Measurements from ENCODE around the gene DCT.
A peak's percentile ranks its signal among the peaks of the same experiment; 100 is the strongest.

DCT gene

DNA sequence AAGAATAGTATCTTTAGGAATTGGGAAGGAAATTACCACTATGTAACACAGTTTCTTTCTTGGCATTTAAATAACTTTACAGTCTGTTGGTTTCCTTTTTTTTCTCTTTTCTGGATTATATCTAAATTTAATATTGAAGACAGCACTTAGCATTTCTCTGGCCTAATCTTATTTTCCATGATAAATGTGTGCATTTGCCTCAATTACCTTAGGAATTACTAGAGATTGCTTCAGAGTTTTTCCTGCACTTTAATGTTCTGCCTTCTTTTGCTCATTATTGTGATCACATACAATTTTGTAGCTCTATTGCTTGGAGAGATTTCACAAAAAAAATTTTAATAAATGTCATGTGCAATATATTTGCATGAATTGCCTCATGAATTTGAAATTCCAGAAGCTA lies 25.1 kb downstream of the DCT start:
- DNase-seq (ENCODE audit: low spot score) = peak; percentile 86

DNA sequence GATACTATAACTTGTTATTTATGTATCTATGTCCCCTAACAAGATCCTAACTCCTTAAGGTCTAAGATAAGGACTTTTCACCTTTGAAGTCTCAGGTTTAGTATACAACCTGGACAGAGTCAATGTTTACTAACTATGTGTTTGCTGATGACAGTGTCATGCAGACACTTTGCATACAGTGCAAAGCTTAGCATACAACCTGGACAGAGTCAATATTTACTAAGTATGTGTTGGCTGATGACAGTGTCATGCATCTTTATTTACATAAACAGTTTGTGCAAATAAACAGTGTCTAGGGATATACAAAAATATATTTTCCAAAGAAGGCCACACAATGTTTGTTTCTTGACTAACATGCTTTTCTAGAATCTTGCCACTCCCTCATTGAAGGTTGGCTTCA lies 34.7 kb downstream of the DCT start:
- no peak for DNase-seq (ENCODE audit: low spot score)

DNA sequence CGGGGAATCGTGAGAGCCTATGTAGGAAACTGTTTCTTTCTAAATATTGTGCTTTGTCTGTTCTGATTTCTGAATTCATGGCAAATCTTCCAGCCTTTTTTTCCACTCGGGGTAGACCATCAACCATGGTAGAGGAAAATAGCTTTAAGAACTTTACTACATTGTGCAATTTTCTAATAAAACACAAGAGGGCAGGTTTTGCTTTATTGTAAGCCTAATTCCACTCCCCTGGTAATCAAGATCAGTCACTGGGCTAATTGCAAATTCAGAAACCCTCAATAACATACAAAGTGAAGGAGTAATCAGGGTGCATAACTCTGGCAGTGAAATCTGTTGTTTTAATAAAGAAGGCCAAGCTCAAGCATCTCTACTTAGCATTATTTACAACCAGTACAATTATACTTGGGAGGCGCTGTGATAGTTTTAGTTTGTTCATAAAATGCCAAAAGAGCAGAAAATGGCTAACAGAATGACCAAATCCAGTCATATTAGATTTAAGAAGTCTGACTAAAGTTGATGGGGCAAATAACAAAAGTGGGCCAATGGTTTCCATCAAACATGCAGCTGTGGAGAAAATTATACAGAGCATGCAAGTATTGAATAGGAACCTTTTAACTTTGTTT lies 43.8 kb downstream of the DCT start:
- peak; percentile 51 for DNase-seq (ENCODE audit: low spot score)

DNA sequence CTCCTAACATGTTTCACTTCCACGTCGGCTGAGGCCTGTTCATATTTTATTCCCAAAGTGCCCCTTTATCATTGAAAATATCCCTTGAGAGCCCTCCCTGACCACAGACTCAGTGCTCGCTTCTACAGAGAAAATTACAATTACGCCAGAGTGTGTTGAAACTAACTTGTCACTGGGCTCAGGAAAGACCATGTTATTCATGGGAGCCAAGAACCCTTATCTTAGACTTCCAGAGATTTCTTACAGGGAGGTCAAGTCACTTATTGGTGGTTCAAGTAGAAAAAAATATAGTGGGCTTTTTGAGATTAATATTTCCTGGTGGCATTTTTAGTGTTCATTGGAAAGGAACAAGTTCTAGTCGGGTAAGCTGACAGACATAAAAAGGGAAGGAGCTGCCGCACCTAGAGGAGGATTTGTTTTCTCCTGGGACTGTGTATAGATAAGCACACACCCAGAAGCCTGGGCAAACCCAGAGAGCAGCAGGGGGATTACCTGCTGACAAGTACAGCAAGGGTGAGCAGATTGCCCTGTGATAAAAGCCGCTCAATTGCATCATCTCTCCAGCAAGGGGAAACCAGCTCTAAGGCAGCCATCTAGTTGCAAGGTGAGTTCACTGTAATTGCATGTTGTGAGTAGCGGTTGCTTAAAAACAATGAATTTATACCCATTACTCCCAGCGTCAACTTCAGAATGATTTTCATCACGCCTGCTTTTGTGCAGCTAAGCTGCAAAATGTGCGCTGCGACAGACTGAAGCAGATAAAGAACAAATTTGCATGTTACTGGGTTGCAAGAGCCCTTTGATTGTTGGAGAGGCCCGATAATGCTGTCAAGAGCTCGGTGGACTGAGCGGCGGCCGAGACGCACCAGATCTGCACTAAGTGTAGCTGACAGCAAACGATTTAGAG lies 46.2 kb downstream of the DCT start:
- peak; percentile 79 for DNase-seq (ENCODE audit: low spot score)

DNA sequence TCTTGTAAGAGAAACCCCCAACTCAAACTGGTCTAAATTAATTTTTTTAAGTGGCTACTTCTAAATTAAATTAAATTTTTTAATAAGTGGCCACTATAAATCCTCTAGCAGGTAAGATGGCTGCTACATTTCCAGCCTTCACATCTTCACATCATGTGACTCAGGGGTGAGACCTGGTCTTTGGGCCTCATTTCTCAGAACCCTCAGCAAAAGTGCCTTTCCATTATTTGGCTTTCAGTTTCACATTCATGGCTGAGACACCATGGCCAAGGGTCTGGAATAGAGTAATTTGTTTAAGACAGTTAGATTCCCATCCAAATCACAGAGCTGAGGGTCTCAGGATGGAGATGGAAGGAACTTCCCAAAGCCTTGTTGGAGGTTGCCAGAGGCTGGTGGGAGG lies 47.5 kb downstream of the DCT start:
- no peak for DNase-seq (ENCODE audit: low spot score)

DNA sequence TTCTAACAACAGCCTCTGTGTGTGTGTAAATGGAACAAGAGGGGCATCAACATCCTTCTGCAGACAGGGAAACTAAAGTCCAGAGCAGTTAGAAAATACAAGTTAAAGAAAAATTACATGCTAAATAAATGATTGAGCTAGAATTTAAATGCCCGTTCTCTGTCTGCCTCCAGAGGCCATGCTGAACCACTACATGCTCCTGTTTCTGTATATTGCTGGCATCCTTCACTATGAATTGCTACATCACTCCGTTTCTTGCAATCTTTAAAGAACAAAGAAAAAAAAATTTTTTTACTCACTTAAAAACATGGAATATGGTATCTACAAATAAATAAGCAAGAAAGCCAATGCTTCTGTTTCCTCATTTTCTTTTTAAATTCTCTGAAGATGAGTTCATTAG lies 47.9 kb downstream of the DCT start:
- DNase-seq (ENCODE audit: low spot score) = no peak

DNA sequence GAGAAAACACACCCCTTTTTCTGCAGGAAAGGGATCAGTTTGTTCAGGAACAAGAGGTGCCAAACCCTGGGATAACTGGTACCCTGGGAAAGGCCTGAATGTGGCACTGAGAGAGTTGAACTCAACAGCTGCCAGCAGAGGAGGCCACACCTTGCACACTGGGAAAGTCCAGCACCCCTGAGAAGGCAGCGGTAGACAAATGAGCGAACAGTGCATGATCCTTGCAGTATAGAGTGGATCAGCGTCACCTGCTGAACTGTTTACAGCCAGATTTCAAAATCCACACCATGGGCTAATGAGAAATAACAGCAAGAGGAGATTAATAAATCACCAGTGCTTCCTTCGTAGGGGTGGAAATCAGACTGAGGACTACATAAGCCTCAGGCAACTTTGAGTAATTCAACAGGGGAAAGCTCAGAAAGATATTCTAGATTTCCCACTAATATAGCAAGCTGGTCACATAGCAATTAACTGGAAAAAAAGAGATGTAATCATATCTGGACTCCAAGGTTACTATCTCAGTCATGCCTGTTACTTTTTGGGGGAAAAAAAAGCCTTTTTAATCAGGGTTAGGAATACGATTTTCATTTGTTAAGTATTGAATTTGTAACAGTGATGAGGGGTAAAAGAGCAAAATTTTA lies 52.0 kb downstream of the DCT start:
- no peak for DNase-seq (ENCODE audit: low spot score)

DNA sequence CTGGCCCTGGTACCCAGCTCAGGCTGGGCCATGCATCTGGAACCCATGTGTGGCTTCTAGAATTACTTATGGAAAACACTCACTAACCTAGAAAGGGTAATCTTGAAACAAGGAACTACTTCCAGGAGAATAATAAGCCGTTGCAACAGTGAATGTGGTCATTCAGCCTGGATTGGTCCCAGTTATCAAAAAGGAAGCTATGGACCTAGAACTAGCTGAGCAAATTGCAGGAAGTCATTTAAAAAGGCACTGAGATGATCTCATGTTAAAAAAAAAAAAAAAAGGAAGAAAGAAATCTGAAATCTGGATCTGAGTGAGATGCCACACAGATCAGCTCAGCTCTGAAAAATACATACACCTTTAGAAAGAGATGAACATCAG lies 59.6 kb downstream of the DCT start:
- DNase-seq (ENCODE audit: low spot score) = no peak

DNA sequence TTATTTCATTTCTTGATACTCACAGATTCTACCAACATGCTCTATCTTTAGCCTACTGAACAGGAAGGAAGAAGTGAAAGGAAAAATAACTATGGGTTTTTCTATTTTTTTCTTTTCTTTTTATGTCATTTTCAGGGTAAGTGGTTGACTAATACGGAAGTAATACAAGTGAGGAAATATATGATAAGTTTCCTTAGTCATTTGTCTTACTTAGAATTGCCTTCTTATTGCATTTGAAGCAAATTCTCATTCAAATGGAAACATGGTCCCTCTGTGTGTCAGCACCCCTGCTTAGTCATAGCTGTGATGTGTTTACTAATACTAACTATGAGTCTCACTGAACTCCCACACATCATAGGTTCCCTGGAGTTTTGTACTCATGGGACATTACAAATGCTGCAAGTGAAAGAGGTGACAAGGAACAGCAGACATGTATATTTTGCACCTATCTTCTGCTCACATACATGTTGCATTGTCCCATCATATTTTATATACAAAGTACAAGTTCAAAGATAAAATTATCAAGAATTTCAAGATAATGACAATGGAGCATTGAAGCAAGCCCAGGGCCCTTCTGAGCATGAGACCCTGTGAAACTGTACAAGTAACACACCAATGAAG lies 60.1 kb downstream of the DCT start:
- DNase-seq (ENCODE audit: low spot score) = no peak

DNA sequence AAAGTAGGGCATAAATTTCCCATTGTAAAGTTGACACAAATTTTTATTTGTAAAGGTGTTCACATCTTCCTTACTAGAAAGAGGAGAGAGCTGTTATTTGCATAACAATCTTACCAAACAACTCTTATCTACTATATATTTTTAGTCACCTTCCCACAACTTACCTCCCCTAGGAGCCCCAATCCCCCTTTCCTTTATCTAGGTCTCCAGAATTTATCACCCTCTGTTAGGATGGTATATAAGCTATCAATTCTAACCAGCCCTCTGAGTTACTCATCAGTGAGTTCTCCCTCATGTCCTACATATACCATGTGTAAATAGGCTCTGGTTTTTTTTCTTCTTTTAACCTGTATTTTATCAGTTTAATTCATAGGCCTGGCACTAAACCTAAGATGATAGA lies 62.2 kb downstream of the DCT start:
- no peak for DNase-seq (ENCODE audit: low spot score)

DNA sequence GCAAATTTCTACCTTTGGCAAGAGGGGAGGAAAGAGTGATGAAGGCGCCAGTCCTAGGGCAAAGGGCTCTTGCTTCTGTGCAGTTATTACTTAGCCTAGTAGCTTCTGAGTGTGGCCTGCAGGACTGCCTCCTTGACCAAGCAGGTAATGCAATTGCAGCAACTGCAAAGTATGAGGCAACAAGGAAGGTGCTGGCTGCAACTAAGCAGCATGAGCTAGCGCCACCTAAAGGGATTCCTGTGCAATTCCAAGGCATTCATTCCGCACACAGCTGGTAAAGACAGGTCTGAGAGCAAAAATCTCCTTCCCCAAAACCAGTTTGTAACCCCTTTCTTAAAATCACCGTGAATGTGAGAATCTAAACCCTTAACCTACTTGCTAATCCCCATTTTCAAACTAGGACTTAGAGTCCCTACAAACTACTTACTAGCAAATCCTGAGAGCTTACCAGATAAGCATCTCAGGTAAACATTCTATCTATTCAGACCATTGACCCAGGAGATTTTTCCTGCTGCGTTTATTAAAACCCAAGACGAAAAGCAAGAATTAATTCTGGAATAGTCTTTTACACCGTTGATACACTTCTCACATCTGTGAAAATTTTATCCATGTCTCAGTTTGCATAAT lies 62.9 kb downstream of the DCT start:
- DNase-seq (ENCODE audit: low spot score) = peak; percentile 83

DNA sequence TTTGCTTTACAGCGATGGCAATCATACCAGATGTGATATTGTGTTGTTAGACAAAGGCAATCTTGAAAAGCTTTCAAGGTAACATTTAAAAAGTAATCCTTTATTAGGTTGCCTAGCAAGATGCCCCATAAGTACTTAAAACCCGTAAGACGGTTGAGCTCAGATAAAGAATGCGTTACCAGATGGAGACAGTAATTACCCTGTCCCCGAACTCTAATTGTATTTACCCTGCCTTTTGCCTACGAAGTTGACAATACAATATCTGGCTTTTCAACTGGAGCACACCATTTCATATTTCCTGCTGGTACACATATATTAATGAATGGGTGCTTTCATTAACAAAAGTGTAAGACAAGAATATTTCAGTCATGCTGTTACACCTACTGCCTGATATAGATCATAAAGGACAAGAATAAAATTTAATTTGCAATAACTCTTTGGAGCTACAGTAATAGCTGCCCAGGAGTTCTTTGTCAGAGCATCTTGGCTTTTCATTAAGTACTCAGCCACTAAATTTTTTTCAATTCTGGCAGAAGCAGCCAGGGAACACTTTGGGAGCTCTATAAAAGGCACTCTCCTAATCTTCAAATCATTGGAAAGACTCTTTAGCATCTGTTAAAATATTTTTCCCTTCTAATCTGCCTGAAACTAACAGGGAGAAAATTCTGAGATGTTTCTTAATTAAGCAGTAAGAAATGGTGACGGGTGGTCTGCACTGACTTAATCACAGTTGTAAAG lies 63.8 kb downstream of the DCT start:
- peak; percentile 66 for DNase-seq (ENCODE audit: low spot score)

DNA sequence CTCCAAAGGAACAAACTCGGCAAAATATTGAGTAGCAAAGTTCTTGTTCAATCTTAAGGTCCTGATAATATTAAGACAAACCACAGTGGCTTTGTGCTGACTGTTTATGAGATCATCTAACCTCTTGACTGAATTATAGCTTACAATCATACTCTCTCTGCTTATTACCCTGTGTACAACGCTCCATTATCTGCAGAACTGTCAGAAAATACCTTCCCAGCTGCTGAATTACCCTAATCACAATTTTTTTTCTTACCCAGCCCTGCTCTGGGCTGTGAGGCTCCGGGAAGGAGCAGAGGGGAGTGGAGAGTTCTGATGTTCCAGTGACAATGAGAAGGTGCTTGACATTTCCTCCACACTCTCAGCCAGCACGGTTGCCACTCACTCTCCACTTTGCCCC lies 64.8 kb downstream of the DCT start:
- peak; percentile 34 for DNase-seq (ENCODE audit: low spot score)

DNA sequence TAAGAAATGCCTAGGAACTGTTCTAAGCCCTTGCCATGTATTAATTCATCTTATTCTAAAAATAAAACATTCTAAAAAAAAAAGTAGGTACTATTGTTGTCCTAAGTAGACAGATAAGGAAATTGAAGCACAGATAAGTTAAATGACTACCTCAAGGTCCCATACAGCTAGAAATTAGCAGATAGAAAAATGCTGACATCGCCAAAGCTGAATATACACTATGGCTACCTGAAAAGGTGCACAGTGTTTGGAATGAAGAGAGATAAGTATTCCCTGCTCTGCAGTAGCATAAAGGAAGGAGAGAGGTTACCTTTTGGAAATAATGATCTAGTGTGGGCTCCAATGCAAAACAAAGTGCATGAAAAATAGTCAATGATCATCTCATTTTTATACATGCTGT lies 65.3 kb downstream of the DCT start:
- no peak for DNase-seq (ENCODE audit: low spot score)

DNA sequence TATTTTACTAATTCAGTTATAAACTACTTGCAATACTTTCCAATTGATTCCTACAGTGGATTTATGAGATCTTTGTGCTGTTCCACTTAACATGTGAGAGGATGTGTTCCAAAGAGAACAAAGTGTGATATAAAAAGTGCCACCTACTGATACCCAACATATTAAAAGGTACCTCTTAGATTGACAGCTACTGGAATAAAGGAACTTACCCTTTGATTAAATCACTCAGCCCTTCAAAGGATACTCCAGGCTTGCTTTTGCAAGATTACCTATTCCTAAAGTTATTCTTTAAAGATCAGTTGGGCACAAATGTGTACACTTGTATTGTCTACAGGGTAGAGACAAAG lies 65.9 kb downstream of the DCT start:
- DNase-seq (ENCODE audit: low spot score) = no peak

DNA sequence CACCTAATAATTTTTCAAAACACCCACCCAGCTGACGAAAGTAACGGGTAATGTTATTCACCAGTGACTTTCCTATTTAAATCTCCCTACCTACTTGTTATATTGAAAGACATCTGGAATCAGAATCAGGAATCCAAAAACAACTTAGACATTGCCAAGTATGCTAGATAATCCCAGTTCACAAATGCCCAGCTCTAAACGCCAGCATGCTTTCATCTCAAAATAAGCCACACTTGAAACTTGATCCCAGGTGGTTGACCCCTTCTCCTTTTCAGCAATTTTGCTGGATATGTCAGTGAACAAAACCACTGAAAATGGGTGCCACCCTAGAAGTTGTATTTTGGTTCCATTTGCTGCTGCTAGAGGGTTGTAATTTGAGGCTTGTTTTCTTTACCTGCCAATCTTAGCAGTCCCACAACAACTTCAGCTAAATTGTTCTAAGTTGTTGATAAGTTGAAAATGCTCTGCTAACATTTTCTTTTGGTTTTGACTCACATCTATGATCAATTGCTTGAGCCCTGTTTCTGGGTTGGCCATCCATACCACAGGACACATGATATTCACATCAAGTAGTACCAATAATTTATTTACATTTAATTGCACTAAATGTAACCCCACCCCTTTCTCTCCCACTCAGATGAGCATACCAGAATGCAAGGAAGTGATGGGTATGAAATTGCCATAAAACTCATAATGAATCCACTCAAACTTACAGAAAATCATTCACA lies 66.4 kb downstream of the DCT start:
- DNase-seq (ENCODE audit: low spot score) = no peak

DNA sequence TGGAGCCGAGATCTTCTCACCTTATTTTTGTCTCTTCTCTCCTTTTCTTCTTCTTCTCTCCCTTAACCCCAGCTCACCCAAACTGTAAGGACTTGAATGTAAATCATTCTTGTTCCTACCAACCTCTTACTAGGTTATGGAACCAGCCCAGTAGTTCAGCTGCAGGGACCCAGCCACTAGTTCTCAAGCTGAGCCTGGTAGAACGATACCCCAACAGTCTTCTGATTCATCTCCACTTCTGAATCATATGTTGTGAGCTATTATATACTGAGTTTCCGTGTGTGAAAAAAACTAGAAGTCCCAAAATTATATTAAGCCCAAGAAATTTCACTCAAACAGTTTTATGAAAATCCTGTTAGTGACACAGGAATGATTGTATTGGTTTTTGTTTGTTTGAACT lies 67.7 kb downstream of the DCT start:
- DNase-seq (ENCODE audit: low spot score) = no peak

DNA sequence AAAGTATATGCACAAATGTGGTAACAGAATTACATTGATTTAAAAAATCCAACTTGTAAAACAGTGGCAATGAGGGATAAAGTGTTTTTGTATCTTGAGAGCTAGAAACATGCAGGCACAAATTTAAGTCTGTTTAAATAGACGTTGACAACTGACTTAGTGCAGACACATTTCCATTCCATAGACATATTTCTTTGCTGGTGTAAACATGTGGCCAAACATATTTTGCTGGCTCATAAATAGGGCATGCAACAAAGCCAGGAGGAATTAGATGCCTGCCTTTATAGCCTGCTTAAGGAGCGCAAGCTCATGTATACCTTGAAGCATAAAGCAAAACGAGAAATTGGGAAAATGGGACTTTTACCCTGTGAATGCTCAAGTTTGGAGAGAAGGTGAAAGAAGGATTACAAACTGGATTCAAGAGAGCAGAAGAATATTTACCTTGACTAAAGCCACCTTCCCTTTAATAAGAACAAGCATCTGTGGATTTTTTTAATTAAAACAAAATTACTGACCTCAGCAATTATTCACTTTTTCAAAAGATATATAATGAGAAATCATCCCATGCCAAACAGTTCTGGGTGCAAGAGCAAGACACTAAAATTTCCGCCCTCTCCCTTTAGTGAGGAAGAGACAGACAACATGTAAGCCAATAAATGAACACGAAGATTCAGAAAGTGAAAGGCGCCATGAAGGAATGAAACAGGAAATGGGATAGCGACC lies 71.0 kb downstream of the DCT start:
- no peak for DNase-seq (ENCODE audit: low spot score)

DNA sequence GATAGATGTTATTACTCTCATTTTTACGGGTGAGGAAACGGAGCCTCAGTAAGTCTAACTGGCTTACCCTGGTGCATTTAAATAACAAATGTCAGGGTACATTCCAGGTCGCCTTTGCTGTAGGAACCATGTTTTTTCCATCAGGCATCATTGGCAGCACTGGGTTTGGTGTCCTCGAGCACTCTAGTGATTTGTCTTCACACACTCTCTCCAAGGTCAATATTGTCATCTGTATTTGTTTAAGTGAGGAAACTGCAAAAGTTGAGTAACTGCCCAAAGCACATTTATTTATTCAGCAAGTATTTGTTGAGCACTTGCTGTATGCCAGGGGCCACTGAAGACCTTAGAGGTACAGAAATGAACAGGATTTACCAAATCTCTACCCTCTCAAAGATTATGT lies 78.6 kb downstream of the DCT start:
- DNase-seq (ENCODE audit: low spot score) = no peak

DNA sequence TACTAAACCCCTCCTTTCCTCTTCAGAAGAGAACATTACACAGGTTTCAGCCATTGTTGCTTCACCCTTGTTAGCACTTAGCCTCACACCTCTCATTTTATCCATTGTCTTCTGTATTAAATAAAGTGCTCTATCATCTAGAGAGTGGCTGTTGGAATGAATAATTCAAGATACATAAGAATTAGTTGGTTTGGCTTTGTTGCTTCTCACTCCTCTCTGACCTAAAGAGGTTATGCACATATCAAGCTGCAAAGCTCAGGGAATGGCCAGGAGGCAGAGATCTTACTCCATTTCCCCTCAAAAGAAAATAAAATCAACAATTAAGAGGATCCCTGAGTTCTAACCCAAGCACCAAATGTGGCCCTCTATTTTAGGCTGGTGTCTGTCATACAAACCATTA lies 79.7 kb downstream of the DCT start:
- no peak for DNase-seq (ENCODE audit: low spot score)

Data from SK-N-DZ (cell line).